ENCODE measurements around the gene STK11.

Gene STK11

DNA sequence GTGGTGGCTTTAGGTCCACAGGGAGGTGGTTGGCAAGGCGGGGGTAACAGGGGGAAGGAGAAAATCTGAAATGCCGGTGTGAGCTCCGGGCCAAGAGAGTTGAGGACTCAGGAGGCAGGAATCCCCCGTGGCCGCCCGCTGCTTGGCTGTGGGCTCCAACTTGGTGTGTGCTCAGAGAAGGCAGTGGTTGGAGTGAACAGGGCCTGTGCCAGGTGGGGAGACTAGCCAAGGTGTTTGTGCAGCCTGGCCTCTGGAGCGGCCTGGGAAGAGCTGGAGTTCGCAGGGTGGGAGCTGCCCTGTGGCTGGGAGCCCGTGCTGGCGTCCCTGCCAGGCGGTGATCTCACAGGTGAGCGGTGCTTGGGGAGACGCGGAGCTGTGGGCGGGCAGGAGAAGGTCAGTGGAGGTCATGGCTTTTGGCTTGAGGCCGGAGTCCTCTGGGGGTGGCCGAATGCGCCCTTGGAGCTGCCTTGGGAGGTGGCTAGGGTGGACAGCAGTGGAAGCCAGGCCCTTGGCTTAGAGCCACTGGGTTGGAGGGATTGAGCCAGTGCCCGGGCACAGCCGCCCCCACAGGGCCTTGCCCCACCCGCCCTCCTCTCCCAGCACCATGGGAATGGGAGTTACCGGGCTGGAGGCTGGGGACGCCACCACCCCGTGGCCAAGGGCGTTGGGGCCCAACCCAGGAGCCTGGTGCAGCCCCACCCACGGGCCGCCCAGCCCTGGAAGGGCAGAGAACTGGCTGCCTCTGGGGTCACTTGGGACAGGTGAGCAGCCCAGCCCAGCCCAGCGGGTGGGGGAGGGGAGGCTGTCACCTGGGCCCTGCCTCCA, 56.4 kb downstream of the STK11 start:
- H3K27me3 ChIP-seq (replicated peaks; ENCODE audit: insufficient read depth, low read length) = no peaks in the 10 kb centered on the region
- no peaks in the 10 kb centered on the region for H3K9me2 ChIP-seq (replicated peaks; ENCODE audit: insufficient read depth, low read length)
- peak overlapping the region; percentile 55; the same call in 1 of the 2 replicates for H2AFZ ChIP-seq (ENCODE audit: low read length)
- peak overlapping the region; percentile 97 for H3K4me2 ChIP-seq (ENCODE audit: low read depth, low read length)
- no peak for DNase-seq
- H3K79me2 ChIP-seq (ENCODE audit: low read length) = peaks cover 24% of the 10 kb centered on the region
- peak overlapping the region; percentile 95 for H3K9ac ChIP-seq (ENCODE audit: low read length)
- H3K9me3 ChIP-seq (replicated peaks; ENCODE audit: insufficient read depth, low read length) = no peaks in the 10 kb centered on the region
- H4K20me1 ChIP-seq (ENCODE audit: insufficient read depth, low read length) = no peaks in the 10 kb centered on the region
- peaks cover 29% of the 10 kb centered on the region for H3K4me1 ChIP-seq (ENCODE audit: low read length)
- TF ChIP-seq, protein P1, sequence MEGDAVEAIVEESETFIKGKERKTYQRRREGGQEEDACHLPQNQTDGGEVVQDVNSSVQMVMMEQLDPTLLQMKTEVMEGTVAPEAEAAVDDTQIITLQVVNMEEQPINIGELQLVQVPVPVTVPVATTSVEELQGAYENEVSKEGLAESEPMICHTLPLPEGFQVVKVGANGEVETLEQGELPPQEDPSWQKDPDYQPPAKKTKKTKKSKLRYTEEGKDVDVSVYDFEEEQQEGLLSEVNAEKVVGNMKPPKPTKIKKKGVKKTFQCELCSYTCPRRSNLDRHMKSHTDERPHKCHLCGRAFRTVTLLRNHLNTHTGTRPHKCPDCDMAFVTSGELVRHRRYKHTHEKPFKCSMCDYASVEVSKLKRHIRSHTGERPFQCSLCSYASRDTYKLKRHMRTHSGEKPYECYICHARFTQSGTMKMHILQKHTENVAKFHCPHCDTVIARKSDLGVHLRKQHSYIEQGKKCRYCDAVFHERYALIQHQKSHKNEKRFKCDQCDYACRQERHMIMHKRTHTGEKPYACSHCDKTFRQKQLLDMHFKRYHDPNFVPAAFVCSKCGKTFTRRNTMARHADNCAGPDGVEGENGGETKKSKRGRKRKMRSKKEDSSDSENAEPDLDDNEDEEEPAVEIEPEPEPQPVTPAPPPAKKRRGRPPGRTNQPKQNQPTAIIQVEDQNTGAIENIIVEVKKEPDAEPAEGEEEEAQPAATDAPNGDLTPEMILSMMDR (IDR thresholded peaks at IDR 0.05; ENCODE audit: low read length) = no peak
- no peak for TF ChIP-seq EZH2phosphoT487 (IDR thresholded peaks at IDR 0.05; ENCODE audit: low read length)
- TF ChIP-seq EZH2 (optimal IDR thresholded peaks at IDR 0.05; ENCODE audit: low read depth, low read length) = no peak
- H3K27ac ChIP-seq (ENCODE audit: low read length) = peak overlapping the region; percentile 61; the same call in 1 of the 2 replicates
- no peaks in the 10 kb centered on the region for H3K36me3 ChIP-seq (replicated peaks; ENCODE audit: insufficient read depth, low read length)
- peak overlapping the region; percentile 93 for H3K4me3 ChIP-seq (ENCODE audit: low read length)
- peaks cover 23% of the 10 kb centered on the region for H3F3A ChIP-seq (ENCODE audit: insufficient read depth, low read length)

DNA sequence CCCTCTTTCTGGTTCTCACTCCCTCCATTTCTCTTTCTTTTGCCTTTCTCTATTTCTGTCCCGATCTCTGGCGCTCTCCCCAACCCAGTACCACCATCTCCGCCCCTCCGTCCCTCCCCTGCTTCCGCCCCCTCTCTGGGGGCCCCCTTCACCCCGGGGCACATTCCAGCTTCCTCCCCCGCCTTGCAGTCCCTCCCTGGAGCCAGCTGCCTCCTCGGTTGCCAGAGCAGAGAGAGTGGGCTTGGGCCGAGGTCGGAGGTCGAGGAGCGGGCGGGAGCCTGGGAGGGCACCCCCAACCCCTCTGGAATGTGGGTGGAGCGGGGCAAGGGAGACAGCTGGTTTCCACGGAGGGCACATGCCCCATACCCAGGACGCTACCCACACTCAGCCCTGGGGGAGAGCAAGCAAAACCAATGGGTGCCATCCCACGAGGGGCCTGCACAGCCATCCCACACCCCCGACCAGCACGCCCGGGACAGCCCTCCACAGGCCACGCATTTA, 57.1 kb downstream of the STK11 start:
- DNase-seq = no peak
- H4K20me1 ChIP-seq (ENCODE audit: insufficient read depth, low read length) = no peaks in the 10 kb centered on the region
- H3K9me3 ChIP-seq (replicated peaks; ENCODE audit: insufficient read depth, low read length) = no peaks in the 10 kb centered on the region
- no peak overlapping the region for H3K27ac ChIP-seq (ENCODE audit: low read length)
- H3K4me2 ChIP-seq (ENCODE audit: low read depth, low read length) = no peak overlapping the region
- no peak overlapping the region for H2AFZ ChIP-seq (ENCODE audit: low read length)
- 0 out of 2 replicates have a peak, but pooled peaks cover 2% of the 10 kb centered on the region for H3K27me3 ChIP-seq (replicated peaks; ENCODE audit: insufficient read depth, low read length)
- H3K9ac ChIP-seq (ENCODE audit: low read length) = no peak overlapping the region
- no peak overlapping the region for H3K4me3 ChIP-seq (ENCODE audit: low read length)
- H3F3A ChIP-seq (ENCODE audit: insufficient read depth, low read length) = peaks cover 28% of the 10 kb centered on the region
- no peaks in the 10 kb centered on the region for H3K9me2 ChIP-seq (replicated peaks; ENCODE audit: insufficient read depth, low read length)
- TF ChIP-seq, protein P1 (IDR thresholded peaks at IDR 0.05; ENCODE audit: low read length) = no peak
- no peak for TF ChIP-seq EZH2phosphoT487 (IDR thresholded peaks at IDR 0.05; ENCODE audit: low read length)
- no peak for TF ChIP-seq EZH2 (optimal IDR thresholded peaks at IDR 0.05; ENCODE audit: low read depth, low read length)
- H3K4me1 ChIP-seq (ENCODE audit: low read length) = peaks cover 36% of the 10 kb centered on the region
- H3K79me2 ChIP-seq (ENCODE audit: low read length) = peaks cover 24% of the 10 kb centered on the region
- H3K36me3 ChIP-seq (replicated peaks; ENCODE audit: insufficient read depth, low read length) = no peaks in the 10 kb centered on the region

DNA sequence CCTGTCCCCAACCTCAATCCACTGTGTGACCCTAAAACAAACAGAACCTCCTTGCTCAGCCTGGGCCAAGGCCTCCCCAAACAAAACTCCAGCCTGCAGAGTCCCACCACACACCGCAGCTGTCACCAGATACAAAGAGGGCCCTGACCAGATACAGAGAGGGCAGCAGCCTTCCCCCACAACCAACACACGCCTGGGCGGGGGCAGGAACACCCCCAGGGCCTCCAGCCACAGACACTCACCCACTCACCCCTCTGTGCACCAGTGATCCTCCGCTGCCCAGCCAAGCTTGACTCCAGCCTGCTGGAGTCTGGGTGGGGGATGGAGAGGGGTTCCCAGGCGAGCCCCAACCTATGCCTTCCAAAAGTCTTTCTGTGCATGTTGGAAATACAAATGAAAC, 57.6 kb downstream of the STK11 start:
- H3F3A ChIP-seq (ENCODE audit: insufficient read depth, low read length) = peaks cover 29% of the 10 kb centered on the region
- H2AFZ ChIP-seq (ENCODE audit: low read length) = no peak overlapping the region
- no peak overlapping the region for H3K4me2 ChIP-seq (ENCODE audit: low read depth, low read length)

More for the DNA sequence above, 57.6 kb downstream of the STK11 start:
- no peak overlapping the region for H3K9ac ChIP-seq (ENCODE audit: low read length)
- 0 out of 2 replicates have a peak, but pooled peaks cover 4% of the 10 kb centered on the region for H3K27me3 ChIP-seq (replicated peaks; ENCODE audit: insufficient read depth, low read length)
- H3K36me3 ChIP-seq (replicated peaks; ENCODE audit: insufficient read depth, low read length) = no peaks in the 10 kb centered on the region
- no peak for TF ChIP-seq EZH2 (optimal IDR thresholded peaks at IDR 0.05; ENCODE audit: low read depth, low read length)
- TF ChIP-seq, protein P1 (IDR thresholded peaks at IDR 0.05; ENCODE audit: low read length) = no peak
- TF ChIP-seq EZH2phosphoT487 (IDR thresholded peaks at IDR 0.05; ENCODE audit: low read length) = no peak
- no peak overlapping the region for H3K4me3 ChIP-seq (ENCODE audit: low read length)
- no peaks in the 10 kb centered on the region for H4K20me1 ChIP-seq (ENCODE audit: insufficient read depth, low read length)
- H3K9me2 ChIP-seq (replicated peaks; ENCODE audit: insufficient read depth, low read length) = no peaks in the 10 kb centered on the region
- DNase-seq = no peak
- peaks cover 22% of the 10 kb centered on the region for H3K79me2 ChIP-seq (ENCODE audit: low read length)
- no peak overlapping the region for H3K27ac ChIP-seq (ENCODE audit: low read length)
- H3K9me3 ChIP-seq (replicated peaks; ENCODE audit: insufficient read depth, low read length) = no peaks in the 10 kb centered on the region
- H3K4me1 ChIP-seq (ENCODE audit: low read length) = peaks cover 40% of the 10 kb centered on the region

All from MM.1S (cell line).